Erythroblast (primary cell): ENCODE measurements around the gene EIF3A.

Experiments
- GATA1 ChIP-seq: IDR thresholded peaks from 2 replicates; pipeline ENCODE4 v1.6.1; 2011; ENCODE audit warnings: low read depth, mild to moderate bottlenecking, control low read depth, low read length, moderate library complexity
- POLR2A ChIP-seq: IDR thresholded peaks from 2 replicates; pipeline ENCODE4 v1.6.1; 2011; ENCODE audit warnings: mild to moderate bottlenecking, low read length

DNA sequence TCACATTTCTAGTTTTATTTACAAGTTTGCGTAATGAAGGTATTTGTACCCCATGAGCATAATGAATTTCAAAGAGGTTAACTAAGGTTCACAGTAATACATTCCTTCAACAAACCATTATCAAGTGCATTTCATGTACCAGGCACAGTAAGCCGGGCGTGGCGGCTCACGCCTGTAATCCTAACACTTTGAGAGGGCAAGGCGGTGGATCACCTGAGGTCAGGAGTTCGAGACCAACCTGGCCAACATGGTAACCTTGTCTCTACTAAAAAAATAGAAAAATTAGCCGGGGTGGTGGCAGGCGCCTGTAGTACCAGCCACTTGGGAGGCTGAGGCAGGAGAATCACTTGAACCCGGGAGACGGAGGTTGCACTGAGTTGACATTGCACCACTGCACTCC is 4.3 kb upstream of the EIF3A start:
- TF ChIP-seq POLR2A (no peak), GATA1 (no peak)
